ENCODE measurements around the gene SLC25A38. TPM values are rescaled to one million over a fixed set of nuclear protein-coding genes. Genes with fewer than 3 reads are reported as not detected.

The SLC25A38 gene
- total and polyA plus RNA-seq, 9 of the 15 experiments (the other 6 are each of a cell fraction or from before 2014, with no cell fraction given), result 13.5 to 51.1 (median 30.6) TPM

- TF ChIP-seq, protein P1, sequence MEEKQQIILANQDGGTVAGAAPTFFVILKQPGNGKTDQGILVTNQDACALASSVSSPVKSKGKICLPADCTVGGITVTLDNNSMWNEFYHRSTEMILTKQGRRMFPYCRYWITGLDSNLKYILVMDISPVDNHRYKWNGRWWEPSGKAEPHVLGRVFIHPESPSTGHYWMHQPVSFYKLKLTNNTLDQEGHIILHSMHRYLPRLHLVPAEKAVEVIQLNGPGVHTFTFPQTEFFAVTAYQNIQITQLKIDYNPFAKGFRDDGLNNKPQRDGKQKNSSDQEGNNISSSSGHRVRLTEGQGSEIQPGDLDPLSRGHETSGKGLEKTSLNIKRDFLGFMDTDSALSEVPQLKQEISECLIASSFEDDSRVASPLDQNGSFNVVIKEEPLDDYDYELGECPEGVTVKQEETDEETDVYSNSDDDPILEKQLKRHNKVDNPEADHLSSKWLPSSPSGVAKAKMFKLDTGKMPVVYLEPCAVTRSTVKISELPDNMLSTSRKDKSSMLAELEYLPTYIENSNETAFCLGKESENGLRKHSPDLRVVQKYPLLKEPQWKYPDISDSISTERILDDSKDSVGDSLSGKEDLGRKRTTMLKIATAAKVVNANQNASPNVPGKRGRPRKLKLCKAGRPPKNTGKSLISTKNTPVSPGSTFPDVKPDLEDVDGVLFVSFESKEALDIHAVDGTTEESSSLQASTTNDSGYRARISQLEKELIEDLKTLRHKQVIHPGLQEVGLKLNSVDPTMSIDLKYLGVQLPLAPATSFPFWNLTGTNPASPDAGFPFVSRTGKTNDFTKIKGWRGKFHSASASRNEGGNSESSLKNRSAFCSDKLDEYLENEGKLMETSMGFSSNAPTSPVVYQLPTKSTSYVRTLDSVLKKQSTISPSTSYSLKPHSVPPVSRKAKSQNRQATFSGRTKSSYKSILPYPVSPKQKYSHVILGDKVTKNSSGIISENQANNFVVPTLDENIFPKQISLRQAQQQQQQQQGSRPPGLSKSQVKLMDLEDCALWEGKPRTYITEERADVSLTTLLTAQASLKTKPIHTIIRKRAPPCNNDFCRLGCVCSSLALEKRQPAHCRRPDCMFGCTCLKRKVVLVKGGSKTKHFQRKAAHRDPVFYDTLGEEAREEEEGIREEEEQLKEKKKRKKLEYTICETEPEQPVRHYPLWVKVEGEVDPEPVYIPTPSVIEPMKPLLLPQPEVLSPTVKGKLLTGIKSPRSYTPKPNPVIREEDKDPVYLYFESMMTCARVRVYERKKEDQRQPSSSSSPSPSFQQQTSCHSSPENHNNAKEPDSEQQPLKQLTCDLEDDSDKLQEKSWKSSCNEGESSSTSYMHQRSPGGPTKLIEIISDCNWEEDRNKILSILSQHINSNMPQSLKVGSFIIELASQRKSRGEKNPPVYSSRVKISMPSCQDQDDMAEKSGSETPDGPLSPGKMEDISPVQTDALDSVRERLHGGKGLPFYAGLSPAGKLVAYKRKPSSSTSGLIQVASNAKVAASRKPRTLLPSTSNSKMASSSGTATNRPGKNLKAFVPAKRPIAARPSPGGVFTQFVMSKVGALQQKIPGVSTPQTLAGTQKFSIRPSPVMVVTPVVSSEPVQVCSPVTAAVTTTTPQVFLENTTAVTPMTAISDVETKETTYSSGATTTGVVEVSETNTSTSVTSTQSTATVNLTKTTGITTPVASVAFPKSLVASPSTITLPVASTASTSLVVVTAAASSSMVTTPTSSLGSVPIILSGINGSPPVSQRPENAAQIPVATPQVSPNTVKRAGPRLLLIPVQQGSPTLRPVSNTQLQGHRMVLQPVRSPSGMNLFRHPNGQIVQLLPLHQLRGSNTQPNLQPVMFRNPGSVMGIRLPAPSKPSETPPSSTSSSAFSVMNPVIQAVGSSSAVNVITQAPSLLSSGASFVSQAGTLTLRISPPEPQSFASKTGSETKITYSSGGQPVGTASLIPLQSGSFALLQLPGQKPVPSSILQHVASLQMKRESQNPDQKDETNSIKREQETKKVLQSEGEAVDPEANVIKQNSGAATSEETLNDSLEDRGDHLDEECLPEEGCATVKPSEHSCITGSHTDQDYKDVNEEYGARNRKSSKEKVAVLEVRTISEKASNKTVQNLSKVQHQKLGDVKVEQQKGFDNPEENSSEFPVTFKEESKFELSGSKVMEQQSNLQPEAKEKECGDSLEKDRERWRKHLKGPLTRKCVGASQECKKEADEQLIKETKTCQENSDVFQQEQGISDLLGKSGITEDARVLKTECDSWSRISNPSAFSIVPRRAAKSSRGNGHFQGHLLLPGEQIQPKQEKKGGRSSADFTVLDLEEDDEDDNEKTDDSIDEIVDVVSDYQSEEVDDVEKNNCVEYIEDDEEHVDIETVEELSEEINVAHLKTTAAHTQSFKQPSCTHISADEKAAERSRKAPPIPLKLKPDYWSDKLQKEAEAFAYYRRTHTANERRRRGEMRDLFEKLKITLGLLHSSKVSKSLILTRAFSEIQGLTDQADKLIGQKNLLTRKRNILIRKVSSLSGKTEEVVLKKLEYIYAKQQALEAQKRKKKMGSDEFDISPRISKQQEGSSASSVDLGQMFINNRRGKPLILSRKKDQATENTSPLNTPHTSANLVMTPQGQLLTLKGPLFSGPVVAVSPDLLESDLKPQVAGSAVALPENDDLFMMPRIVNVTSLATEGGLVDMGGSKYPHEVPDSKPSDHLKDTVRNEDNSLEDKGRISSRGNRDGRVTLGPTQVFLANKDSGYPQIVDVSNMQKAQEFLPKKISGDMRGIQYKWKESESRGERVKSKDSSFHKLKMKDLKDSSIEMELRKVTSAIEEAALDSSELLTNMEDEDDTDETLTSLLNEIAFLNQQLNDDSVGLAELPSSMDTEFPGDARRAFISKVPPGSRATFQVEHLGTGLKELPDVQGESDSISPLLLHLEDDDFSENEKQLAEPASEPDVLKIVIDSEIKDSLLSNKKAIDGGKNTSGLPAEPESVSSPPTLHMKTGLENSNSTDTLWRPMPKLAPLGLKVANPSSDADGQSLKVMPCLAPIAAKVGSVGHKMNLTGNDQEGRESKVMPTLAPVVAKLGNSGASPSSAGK (IDR thresholded peaks at IDR 0.05), result peak; percentile 99
- TF ChIP-seq ATF7 (IDR thresholded peaks at IDR 0.05) (peak; percentile 93), RUNX1 (IDR thresholded peaks at IDR 0.05; ENCODE audit: low read depth) (no peak), TARDBP (IDR thresholded peaks at IDR 0.05) (peak; percentile 83; the same call in 1 of the 2 replicates), MAFG (tag; conservative IDR thresholded peaks at IDR 0.05) (no peak), ZZZ3 (IDR thresholded peaks at IDR 0.05) (peak; percentile 97), MTA2 (IDR thresholded peaks at IDR 0.05; ENCODE audit: low read depth) (no peak), HCFC1 (IDR thresholded peaks at IDR 0.05; ENCODE audit: low read depth, low read length) (peak; percentile 61), CBFB (CRISPR knock-in tag; IDR thresholded peaks at IDR 0.05) (no peak), ILF3 (IDR thresholded peaks at IDR 0.05; ENCODE audit: borderline replicate concordance) (no peak), MAZ (CRISPR knock-in tag; conservative IDR thresholded peaks at IDR 0.05 in 1 of 2, IDR thresholded peaks at IDR 0.05 in 1 of 2) (peak; percentile 83 to 95), CEBPZ (IDR thresholded peaks at IDR 0.05; ENCODE audit: borderline replicate concordance, low read depth, low read length) (no peak), OTX1 (CRISPR knock-in tag; IDR thresholded peaks at IDR 0.05) (peak; percentile 93)
Measured at GRCh38 chr3:39406368-39407258, 23.4 kb downstream of the SLC25A38 start, which contains the start of gene RPSA (continued).

All from K562 (cell line).